GM21526 (cell line): Measurements from ENCODE around the gene SLC25A28.

Experiments
- ATAC-seq: cut with Tn5 transposase; IDR thresholded peaks from one replicate; pipeline ENCODE4 v1.9.1; 2021; ENCODE audit warnings: moderate library complexity; ENCODE audit not compliant: unreplicated experiment, low FRiP score

Gene SLC25A28, protein sequence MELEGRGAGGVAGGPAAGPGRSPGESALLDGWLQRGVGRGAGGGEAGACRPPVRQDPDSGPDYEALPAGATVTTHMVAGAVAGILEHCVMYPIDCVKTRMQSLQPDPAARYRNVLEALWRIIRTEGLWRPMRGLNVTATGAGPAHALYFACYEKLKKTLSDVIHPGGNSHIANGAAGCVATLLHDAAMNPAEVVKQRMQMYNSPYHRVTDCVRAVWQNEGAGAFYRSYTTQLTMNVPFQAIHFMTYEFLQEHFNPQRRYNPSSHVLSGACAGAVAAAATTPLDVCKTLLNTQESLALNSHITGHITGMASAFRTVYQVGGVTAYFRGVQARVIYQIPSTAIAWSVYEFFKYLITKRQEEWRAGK

DNA sequence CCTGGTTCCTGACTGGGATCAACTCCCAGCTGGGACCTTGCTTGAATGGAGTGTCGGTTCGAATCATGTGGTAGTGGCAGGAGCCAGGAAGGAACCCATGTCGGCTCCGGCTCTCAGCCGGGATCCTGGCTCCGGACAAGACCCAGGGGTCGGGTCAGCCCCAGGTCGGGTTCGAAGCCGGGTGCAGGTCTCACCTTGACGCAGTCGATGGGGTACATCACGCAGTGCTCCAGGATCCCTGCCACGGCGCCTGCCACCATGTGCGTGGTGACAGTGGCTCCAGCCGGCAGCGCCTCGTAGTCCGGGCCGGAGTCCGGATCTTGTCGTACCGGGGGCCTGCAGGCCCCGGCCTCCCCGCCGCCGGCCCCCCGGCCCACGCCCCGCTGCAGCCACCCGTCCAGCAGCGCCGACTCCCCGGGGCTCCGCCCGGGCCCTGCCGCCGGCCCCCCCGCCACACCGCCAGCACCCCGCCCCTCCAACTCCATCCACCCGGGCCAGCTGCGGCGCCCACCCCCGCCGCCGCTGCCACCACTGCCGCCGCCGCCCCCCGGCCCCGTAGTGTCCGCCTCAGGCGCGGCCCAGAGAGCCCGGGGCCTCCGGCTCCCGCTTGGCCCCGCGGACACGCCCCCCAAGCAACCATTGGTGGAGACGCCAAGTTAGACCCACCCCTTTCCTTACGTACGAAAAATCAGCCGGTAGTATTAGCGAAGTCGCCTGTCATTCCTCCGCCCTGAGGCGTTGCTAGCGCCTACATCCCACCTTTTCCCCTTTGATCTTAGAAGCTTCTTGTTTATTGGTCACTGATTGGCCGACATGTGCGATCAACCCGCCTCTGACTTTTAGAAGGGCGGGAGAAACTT is at the start of gene SLC25A28:
Gene SLC25A28, minus strand, starts transcription at position 589 of the 860 bp plus-strand sequence. Its CDS starts 104 bp downstream, at position 485.
- peak; percentile 77 for ATAC-seq

DNA sequence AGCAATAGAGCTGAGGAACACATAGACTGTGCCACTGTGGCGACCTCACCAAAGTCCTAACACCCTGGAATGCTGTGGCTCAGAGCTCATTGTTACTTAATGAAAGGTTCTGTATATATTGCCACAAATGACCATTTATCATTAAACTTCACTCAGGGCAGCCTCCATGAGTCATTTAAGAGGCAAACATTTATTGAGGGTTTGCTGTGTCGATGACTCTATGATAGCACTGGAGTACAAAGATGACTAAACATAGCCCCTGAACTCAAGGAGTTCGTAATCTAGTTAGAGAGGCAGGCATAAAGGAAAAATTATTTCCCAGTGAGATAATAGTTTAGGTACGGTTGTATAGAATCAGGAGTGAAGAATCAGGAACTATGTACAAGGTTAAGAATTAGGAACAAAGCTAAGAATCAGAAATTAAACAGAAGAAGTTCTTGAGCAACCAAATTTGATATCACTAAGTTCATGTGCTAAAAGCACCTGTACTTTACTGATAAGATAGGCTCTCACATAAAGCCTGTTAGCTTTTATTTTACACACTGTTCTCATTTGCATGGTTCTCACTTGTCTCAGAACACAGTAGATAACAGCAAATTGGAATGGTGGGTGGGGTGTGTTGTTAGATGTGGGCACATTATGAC is 47.0 kb upstream of the SLC25A28 start:
- no peak for ATAC-seq

DNA sequence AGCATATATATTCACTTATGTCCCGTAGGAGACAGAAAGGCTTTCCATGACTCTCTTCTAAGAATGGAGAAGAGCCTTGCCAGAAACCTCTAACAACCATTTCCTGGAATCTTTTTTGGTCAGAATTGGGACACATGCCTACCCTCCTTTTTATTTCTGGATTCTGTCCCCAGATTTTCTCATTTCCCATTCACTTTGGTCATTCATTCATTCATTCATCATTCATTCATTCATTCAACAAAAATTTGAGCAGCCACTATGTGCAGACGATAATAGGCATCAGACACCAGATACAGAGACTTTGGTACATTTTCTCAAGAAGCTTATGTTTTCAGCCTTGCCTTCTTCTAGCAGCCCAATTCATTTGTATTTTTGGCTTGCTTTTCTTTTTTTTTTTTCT is 45.1 kb upstream of the SLC25A28 start:
- ATAC-seq, result no peak

DNA sequence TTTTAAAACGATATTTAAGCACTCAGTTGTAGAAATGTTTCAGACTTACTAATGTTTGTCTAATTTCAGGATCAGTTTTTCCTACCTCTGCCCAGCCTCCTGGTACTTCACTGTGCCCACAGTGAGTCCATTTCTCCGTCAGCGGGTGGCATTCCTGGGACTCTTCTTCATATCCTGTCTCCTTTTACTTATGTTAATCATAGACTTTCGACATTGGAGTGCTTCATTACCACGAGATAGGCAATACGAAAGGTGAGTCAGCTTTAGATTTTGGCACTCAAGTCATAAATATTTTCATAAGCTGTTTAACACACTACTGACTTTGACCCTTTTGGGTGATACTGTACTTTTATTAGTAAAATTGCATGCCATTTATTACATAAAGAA is 41.1 kb upstream of the SLC25A28 start:
- no peak for ATAC-seq

DNA sequence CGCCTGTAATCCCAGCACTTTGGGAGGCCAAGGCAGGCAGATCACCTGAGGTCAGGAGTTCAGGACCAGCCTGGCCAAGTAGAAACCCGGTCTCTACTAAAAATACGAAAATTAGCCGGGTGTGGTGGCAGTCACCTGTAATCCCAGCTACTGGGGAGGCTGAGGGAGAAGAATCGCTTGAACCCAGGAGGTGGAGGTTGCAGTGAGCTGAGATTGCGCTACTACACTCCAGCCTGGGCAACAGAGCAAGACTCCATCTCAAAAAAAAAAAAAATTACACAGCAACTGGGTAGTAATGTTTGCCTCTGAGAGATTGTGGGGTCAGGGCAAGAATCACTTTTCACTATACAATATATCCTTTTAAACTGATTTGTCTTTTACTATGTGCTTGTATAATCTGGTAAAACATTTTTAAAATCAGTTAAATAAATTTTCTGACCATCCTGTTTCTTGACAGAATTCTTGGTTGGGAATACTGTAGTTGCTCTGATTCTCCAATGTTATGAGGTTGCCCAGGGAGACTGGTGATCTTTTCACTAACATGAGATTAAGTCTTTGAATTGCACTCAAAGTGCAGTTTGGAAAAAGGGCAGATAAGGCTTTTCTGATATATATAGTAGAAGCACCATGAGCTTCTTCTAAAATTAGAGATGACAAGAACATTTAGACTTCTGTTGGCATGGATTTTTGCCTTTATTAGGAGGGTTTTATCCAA is 40.6 kb upstream of the SLC25A28 start:
- ATAC-seq, result no peak

DNA sequence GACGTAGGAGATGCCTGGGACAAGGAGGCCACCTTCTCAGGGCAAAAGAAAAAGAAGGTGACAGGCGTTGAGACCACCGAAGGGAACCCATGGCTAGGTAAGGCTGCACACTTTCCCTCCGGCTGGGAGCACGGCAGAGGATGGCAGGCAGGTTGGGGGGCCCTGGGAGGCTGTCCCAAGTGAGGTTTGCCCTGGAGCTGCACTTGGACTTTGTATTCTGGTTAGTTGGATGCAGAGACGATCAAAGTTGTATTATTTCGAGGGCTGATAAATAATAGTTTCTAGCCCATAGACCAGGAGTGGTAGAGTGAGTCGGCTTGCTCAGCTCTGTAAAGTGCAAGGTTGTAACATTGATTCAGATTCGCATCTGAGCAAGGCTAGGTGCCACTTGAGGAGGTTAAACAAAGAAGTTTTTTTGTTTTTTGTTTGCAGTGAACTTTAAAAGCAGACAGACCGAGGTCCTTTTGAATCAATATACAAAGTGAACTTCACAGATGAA is 39.7 kb upstream of the SLC25A28 start:
- no peak for ATAC-seq

DNA sequence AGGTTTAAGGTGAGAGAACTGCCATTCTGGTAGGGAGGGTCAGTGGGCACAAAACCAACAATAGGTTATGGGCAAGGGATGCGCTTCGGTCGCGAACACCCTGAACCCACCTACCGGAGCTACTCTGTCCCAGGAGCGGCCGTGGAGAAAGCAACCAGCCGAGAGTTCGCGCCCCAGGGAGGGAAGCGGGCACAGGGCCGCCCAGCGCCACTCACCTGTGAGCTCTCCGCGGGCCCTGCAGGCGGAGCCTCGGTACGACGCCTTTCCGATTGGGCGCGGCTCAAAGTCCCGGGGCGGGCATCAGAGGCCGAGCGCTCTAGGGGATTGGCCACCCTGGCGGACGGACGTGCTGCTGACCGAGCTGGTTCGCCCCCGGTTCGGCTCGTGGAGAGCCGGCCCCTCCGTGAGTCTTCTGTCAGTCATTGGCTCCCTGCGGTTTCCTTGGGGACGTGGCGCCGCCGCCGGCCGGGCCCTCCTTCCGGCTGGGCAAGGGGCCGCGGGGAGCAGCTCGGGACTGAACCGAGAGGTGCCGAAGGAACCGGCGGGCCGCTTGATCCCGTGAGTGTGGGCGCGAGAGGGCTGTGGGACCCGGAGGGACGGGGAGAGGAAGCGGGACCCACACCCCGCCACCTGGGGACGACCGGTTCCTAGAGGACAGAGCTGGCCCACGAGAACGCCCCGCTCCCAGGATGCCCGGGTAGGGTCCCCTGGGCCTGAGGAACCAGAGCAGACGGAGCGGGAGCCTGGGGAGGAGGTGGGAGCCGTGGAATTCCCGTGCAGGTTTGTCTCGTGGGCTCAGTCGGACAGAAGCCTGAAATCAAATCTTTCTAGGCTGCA is 39.0 kb upstream of the SLC25A28 start, which contains the start of gene ENTPD7:
Gene ENTPD7, plus strand, starts transcription at position 479 of the 837 bp plus-strand sequence. CDS start 448 bp downstream, outside the sequence.
- peak; percentile 99 for ATAC-seq

DNA sequence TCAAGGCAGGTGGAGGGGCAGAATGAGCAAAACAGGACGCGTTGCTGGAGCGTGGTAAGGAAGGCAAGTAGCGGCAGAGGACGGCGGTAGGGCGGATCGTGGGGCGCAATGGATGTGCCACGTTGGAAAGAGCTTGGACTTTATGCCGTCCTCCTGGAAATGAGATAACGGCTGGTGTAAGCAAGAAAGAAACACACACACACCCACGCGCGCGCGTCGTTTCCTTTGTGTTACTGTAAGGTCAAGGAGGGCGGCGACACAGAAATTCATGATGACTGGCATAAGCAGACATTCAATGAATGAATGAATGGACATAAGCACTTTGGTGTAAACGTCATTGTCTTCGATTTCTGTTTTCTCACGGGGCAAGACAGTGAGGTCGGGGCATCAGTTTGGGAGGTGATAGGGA is 38.4 kb upstream of the SLC25A28 start:
- peak; percentile 14 for ATAC-seq

DNA sequence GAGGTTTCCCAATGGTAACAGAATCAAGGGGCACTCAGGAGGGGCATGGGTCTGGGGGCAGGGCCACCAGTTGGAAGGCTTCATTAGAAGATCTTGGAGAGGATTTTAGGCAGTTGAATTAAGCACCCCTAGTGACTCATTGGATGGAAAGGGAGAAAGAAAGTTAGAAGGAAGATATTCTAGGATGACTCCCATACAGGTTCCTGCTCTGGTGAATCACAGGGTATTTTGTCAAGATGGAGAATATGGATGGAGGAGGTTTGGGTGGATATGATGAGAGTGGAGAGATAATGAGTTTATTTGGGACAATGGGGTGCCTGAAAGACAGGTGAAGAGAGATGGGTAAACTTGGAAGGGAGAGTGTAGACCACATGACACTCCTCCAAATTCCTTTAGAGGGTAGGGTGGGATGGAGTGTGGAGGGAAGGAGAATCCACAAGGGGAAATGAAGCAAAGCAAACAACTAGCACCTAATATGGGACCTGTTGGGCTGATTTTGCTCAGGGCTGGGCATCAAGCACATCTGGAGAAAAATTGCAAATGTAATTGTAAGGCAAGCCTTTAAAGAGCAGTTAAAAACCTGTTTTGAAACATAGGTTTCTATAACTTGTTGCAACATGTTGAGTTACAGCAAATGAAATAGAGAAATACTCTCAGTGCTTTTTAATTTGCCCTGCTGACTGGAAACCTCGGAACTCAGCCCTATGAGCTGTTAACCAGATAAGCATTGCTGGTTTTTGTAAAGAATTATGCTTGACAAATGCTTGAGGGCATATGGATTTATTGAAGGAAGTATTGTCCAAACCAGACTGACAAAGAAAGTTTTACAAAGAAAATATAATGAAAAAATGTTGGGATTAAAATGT is 36.2 kb upstream of the SLC25A28 start:
- no peak for ATAC-seq

DNA sequence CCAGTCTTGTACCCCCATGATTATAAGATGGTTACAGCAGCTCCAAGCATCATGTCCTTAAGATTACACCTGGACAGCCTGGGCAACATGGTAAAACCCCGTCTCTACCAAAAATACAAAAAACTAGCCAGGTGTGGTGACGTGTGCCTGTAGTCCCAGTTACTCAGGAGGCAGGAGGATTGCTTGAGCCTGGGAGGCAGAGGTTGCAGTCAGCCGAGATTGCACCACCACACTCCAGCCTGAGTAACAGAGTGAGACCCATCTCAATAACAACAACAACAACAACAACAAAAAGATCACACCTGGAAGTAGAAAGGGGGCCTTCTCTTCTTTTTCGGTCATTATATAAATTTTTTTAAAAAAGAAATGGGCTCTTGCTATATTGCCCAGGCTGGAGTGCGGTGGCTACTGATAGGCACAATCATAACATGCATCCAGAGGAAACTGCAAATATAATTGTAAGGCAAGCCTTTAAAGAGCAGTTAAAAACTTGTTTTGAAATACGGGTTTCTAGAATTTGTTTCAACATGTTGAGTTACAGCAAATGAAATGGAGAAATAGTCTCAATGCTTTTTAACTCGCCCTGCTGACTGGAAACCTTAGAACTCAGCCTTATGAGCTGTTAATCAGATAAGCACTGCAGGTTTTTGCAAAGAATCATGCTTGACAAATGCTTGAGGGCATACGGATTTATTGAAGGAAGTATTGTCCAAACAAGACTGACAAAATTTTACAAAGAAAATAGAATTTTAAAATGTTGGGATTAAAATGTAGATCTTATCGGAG is 34.3 kb upstream of the SLC25A28 start:
- ATAC-seq, result no peak

DNA sequence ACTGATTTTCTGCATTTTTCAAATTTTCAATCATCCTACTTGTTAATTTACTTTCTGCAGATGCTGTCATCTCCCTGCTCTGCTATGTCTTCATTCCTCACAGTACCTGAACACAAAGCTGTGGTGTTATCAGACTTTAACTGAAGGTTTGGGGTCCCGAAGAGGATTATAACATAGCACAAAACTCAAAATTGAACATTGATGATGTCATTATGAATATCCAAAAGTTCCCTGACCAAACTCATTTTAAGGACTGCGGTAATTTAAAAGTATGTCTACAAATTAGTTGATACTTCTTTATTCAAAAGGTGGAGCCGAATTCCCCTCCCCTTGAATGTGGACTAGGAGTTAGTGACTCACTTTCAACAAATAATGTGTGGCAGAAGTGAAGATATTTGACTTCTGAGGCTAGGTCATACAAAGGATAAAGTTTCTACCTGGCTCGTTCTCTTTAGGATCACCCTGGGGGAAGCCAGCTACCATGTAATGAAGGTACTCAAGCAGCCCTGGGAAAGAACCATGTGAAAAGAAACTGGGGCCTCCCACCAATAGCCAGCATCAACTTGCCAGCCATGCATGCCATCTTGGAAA is 32.7 kb upstream of the SLC25A28 start:
- no peak for ATAC-seq

DNA sequence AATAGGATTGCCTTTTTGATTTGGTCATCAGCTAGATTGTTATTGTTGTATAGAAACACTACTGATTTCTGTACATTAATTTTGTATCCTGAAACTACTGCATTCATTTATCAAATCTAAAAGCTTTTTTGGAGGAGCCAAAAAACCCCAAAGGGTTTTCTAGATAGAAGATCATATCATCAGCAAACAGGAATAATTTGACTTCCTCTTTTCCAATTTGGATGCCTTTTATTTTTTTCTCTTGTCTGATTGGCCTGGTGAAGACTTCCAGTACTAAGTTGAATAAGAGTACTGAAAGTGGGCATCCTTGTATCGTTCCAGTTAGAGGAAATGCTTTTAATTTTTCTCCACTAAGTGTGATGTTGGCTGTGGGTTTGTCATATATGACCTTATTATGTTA is 28.5 kb upstream of the SLC25A28 start:
- ATAC-seq, result no peak

DNA sequence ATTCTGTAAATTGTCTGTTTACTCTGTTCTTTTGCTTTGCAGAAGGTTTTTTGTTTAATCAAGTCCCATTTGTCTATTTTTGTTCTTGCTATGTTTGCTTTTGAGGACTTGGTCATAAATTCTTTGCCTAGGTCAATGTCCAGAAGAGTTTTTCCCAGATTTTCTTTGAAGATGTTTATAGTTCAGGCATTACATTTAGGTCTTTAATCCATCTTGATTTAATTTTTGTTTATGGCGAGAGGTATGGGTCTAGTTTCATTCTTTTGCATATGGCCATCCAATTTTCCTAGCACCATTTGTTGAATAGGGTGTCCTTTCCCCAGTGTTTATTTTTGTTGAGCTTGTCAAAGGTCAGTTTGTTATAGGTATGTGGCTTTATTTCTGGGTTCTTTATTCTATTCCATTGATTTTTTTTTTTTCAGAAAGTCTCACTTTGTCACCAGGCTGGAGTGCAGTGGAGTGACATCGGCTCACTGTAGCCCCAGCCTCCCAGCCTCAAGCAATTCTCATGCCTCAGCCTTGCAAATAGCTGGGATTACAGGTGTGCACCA is 27.4 kb upstream of the SLC25A28 start:
- no peak for ATAC-seq

DNA sequence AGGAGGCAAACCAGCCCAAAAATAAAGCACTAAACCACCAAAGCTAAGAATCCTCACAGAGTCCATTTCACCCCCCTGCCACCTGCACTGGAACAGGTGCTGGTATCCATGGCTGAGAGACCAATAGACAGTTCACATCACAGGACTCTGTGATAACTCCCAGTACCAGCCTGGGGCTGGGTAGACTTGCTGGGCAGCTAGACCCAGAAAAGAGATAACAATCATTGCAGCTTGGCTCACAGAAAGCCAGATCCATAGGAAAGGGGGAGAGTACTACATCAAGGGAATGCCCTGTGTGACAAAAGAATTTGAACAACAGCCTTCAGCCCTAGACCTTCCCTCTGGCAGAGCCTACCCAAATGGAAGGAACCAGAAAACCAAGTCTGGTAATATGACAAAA is 13.6 kb upstream of the SLC25A28 start:
- ATAC-seq, result no peak

DNA sequence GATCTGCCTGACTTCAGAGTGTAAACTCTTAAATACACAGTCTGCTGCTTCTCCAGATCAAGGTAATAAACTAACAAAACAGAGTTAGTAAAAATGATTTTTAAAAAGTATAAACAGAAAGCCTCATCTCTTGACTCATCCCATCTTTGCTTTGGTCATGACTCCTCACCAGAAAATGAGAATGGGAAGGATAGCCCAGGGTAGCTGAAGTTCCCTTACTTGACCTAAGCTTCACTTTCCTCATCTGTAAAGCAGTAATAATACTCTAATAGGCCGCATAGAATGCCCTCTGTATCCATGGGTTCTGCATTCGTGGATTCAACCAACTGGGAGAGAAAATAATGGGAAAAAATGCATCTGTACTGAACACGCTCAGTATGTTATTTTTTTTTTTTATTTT is 11.3 kb upstream of the SLC25A28 start:
- no peak for ATAC-seq

DNA sequence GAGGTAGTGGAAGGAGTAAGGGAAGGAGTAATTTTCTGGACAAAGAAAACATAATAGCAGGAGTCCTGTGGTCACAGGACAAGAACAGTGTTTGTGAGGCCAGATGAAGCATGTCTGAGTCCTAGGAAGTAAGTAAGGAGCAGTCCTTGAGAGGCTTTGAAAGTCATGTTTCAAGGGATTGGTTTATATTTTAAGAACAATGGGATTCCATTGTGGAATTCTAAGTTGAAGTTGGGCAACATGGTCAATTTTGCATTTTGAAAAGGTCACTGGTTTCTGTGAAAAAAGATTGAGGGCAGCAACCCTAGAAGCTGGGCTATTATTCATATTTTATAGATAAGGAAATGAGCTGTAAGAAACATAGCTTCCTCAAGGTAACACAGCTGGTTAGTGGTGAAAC is 10.8 kb upstream of the SLC25A28 start:
- ATAC-seq, result no peak

DNA sequence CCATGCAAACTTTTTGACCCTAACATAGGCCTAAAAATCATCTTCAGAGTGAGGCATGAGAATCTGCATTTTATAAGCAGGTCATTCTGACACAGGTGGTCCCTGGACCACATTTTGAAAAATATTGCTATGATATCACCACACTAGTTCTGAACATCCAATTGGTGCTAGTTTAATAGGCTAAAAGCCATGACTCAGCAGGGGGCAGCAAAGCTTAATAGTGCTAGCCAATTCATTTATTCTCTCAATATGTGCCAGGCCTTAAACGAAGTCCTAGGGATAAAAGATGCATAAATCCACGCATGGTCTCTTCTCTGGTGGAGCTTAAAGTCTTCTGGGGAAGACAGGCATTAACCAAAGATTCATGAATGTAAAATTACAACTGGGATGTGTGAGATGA is 10.2 kb upstream of the SLC25A28 start:
- no peak for ATAC-seq
